K562 (cell line): ENCODE measurements around the gene ADARB2. TPM values are rescaled to one million over a fixed set of nuclear protein-coding genes. Genes with fewer than 3 reads are reported as not detected.
A peak's percentile ranks its signal among the peaks of the same experiment; 100 is the strongest.
"Not testable (repeated sequence)": the region's sequence is repeated elsewhere in the genome, so short reads cannot be mapped to it uniquely, and the experiment has no call there.

Experiments
- ATAC-seq: fragments of 200-7000 bp; cut with Tn5 transposase; 3 replicates; pipeline ENCODE4 v1.9.1; 2020; ENCODE audit warnings: moderate library complexity
- BruUV-seq: library from RNA; stranded (reverse); fragments of 400-500 nt; replicated peaks from 2 replicates; lab custom pipeline; 2021; lab: Mats Ljungman, UMichigan
- CTCF ChIA-PET: fragments of 300-600 bp; formaldehyde crosslinking; extraction: SDS; loops from one replicate; lab custom pipeline; 2021; ENCODE audit warnings: low intra/inter-chr PET ratio; lab: Yijun Ruan, JAX
- POLR2A ChIA-PET: fragments of 300-600, 350-650 bp; sonication (Branson Sonifier 250); formaldehyde crosslinking; extraction: SDS; loops from one replicate; lab custom pipeline; 2021; ENCODE audit warnings: antibody characterized with exemption, inconsistent platforms; lab: Yijun Ruan, JAX
- DNase-seq, 4 experiments: peaks; one replicate each; pipeline versions ENCODE4 v3.0.0 to v3.0.0-alpha.2; 2011 to 2018; ENCODE audit warnings: low spot score in 3 of 4, mixed read lengths in 3 of 4; ENCODE audit errors: extremely low read depth in 1 of 4
- FAIRE-seq: peaks from 2 replicates; lab custom pipeline; 2011; peaks lifted over from hg19 to GRCh38; lab: Jason Lieb, UNC
- H2AFZ ChIP-seq: 2 replicates; pipeline ENCODE4 v1.6.0; 2011; ENCODE audit warnings: low read depth, low read length, control low read depth, inconsistent platforms
- H3K27ac ChIP-seq: fragments of 200-600 bp; 3 replicates; pipeline ENCODE4 v1.8.0; 2011; ENCODE audit warnings: low read depth, mild to moderate bottlenecking, control low read depth, inconsistent platforms, low read length, moderate library complexity, mixed read lengths; ENCODE audit errors: extremely low read depth
- H3K27me3 ChIP-seq, 2 experiments: fragments of 300-600 bp in 1 of 2; 2 replicates in 1 of 2; 3 replicates in 1 of 2; pipeline versions ENCODE4 v1.6.0 to v1.8.0; 2011; ENCODE audit warnings: inconsistent platforms in 2 of 2, low read length in 2 of 2, mild to moderate bottlenecking in 1 of 2, mixed read lengths in 1 of 2, moderate library complexity in 1 of 2; ENCODE audit not compliant: control insufficient read depth in 2 of 2, insufficient read depth in 2 of 2
- H3K36me3 ChIP-seq: fragments of 300-600 bp; 3 replicates; pipeline ENCODE4 v1.8.0; 2011; ENCODE audit warnings: mild to moderate bottlenecking, low read length, inconsistent platforms; ENCODE audit not compliant: control insufficient read depth, insufficient read depth
- H3K4me1 ChIP-seq, 2 experiments: fragments of 200-600 bp in 1 of 2; replicated peaks in 1 of 2; 2 replicates in 1 of 2; 3 replicates in 1 of 2; pipeline versions ENCODE4 v1.5.1 to v1.8.0; 2011; ENCODE audit warnings: inconsistent platforms in 2 of 2, low read length in 2 of 2, mild to moderate bottlenecking in 1 of 2, mixed read lengths in 1 of 2, moderate library complexity in 1 of 2; ENCODE audit not compliant: control insufficient read depth in 2 of 2, insufficient read depth in 2 of 2
- H3K4me2 ChIP-seq: 2 replicates; pipeline ENCODE4 v1.6.1; 2011; ENCODE audit warnings: low read length, control low read depth, inconsistent platforms, mixed read lengths; ENCODE audit not compliant: insufficient read depth
- H3K4me3 ChIP-seq: fragments of 200-600 bp; sonication (generic), shearing (Covaris generic); 2 replicates; pipeline ENCODE4 v1.5.1; 2016; ENCODE audit warnings: control low read depth, inconsistent platforms
- H3K79me2 ChIP-seq: fragments of 200-600 bp; 3 replicates; pipeline ENCODE4 v1.8.0; 2011; ENCODE audit warnings: low read length, inconsistent platforms; ENCODE audit not compliant: control insufficient read depth, insufficient read depth
- H3K9ac ChIP-seq, 2 experiments: 2 replicates each; pipeline versions ENCODE4 v1.6.0 to v1.6.1; 2011; ENCODE audit warnings: low read depth in 2 of 2, low read length in 2 of 2, control low read depth in 1 of 2, inconsistent platforms in 1 of 2, mild to moderate bottlenecking in 1 of 2, mixed read lengths in 1 of 2; ENCODE audit not compliant: insufficient read depth in 1 of 2
- H3K9me1 ChIP-seq: one replicate; pipeline ENCODE4 v1.6.0; 2011; ENCODE audit warnings: inconsistent platforms, mild to moderate bottlenecking, low read length, moderate library complexity; ENCODE audit not compliant: control insufficient read depth, insufficient read depth
- H3K9me3 ChIP-seq: replicated peaks from 2 replicates; pipeline ENCODE4 v1.5.1; 2011; ENCODE audit warnings: low read depth, low read length, inconsistent platforms; ENCODE audit not compliant: control insufficient read depth, insufficient read depth
- H4K20me1 ChIP-seq: replicated peaks from 2 replicates; pipeline ENCODE4 v1.6.1; 2011; ENCODE audit warnings: low read length, inconsistent platforms, mixed read lengths; ENCODE audit not compliant: control insufficient read depth, insufficient read depth
- NR2C1 ChIP-seq, 2 experiments: fragments of 450-650 bp; IDR thresholded peaks; 2 replicates each; pipeline ENCODE4 v1.6.1; 2017; ENCODE audit warnings: mild to moderate bottlenecking in 2 of 2, antibody characterized with exemption in 1 of 2, inconsistent platforms in 1 of 2, missing compliant biosample characterization in 1 of 2, missing genetic modification characterization in 1 of 2
- PHF20 ChIP-seq: fragments of 450-650 bp; IDR thresholded peaks from 2 replicates; pipeline ENCODE4 v1.6.1; 2018; ENCODE audit not compliant: partially characterized antibody
- RBFOX2 ChIP-seq: fragments of 200-400 bp; formaldehyde crosslinking; IDR thresholded peaks from 2 replicates; pipeline ENCODE4 v1.6.1; 2017; ENCODE audit warnings: low read depth, mild to moderate bottlenecking, low read length, moderate library complexity
- WHSC1 ChIP-seq: IDR thresholded peaks from one replicate; pipeline ENCODE4 v1.6.1; 2012; ENCODE audit warnings: low read length, control low read depth, inconsistent platforms
- WGBS: fragments of 100-300 bp; shearing (Covaris generic); methylation state at CpG from one replicate; pipeline ENCODE4 v1.1.6; 2016; ENCODE audit warnings: low coverage, mixed read lengths; ENCODE audit not compliant: insufficient coverage; ENCODE audit errors: missing lambda C conversion rate; 5-methylcytosine and 5-hydroxymethylcytosine counted together
- in situ Hi-C: fragments of 300-500 bp; cut with MboI; formaldehyde crosslinking; loops from 4 replicates; pipeline ENCODE4 v1.15.0; 2018; ENCODE audit warnings: inconsistent platforms, mixed read lengths
- intact Hi-C: fragments of 100-400 bp; cut with micrococcal nuclease; formaldehyde crosslinking; loops from 2 replicates; pipeline ENCODE4 v1.14.2; 2022
- polyA plus RNA-seq, 8 experiments: library from polyadenylated mRNA; depleted of rRNA in 4 of 8; stranded (reverse) in 5 of 8; unstranded in 3 of 8; fragments of >200 nt; fragmentation: Nextera tagmentation in 2 of 8; fragmentation: Illumina TruSeq in 1 of 8; extraction: Ambion mirVana in 2 of 8; extraction: Trizol in 1 of 8; gene quantifications; 2 replicates each; pipeline versions ENCODE4 v1.2.1 to v1.2.3, GENCODE V29; 2011 to 2014; ENCODE audit warnings: inconsistent platforms in 1 of 8, missing spikeins in 1 of 8
- total RNA-seq, 7 experiments: library from RNA; depleted of rRNA in 6 of 7; stranded (reverse); fragments of >200 nt in 6 of 7; fragmentation: Illumina TruSeq in 2 of 7; extraction: Trizol in 2 of 7; gene quantifications; 2 replicates each; pipeline versions ENCODE4 v1.2.1 to v1.2.3, GENCODE V29; 2011 to 2021; ENCODE audit warnings: low replicate concordance in 1 of 7

The ADARB2 gene
- total and polyA plus RNA-seq, 9 of the 15 experiments (the other 6 are each of a cell fraction or from before 2014, with no cell fraction given) = not detected

- Histone ChIP-seq H4K20me1 (0 out of 2 replicates have a peak, but pooled peaks cover 2% of the 10 kb centered on the region), H3K79me2 (peaks cover 29% of the 10 kb centered on the region), H3K27ac (no peak overlapping the region), H2AFZ (no peak overlapping the region), H3K4me3 (no peak overlapping the region), H3K4me1 (peaks cover 7 to 32% of the 10 kb centered on the region in 2 experiments; a peak in 4 of 5 replicates), H3K4me2 (no peak overlapping the region), H3K9me3 (peaks cover 4% of the 10 kb centered on the region; the same call in 1 of the 2 replicates), H3K9me1 (no peaks in the 10 kb centered on the region), H3K36me3 (peaks cover 25% of the 10 kb centered on the region), H3K9ac (0 out of 4 replicates have a peak overlapping the region, but pooled peaks of 1 of the 2 experiments have one; percentile 10)
- WGBS = 62% methylated on average over 13 of the region's 13 CpGs
- DNase-seq = no peak
- intact Hi-C loops (no loop called here), in situ Hi-C loops (no loop called here)
- no peak for ATAC-seq
- BruUV-seq = no TSS peak
- POLR2A ChIA-PET = interaction anchor here (0.6 kb wide), 1 partner anchor 372 kb away, joined by 3 read pairs; no protein-coding TSS in a partner anchor
- peak; percentile 19; the same call in 1 of the 2 replicates for TF ChIP-seq RBFOX2
- TF ChIP-seq WHSC1 = no peak
- TF ChIP-seq PHF20 = no peak
- no peak for TF ChIP-seq NR2C1 (IDR thresholded peaks at IDR 0.05)
- TF ChIP-seq NR2C1 (tag; IDR thresholded peaks at IDR 0.05) = 0 out of 2 replicates have a peak, but pooled peaks have one; percentile 9
- TF ChIP-seq, all 486 proteins: peak for 2
- CTCF ChIA-PET = no interaction called here
- H3K27me3 ChIP-seq = peaks cover 3 to 15% of the 10 kb centered on the region in 2 experiments; a peak in 2 of 5 replicates
- no peak for FAIRE-seq
Measured at GRCh38 chr10:1162481-1163203, 574.7 kb downstream of the ADARB2 start.

- CTCF ChIA-PET = not testable (repeated sequence)
Measured at GRCh38 chr10:1161315-1161673, 576.0 kb downstream of the ADARB2 start.

More at GRCh38 chr10:1161315-1161673, 576.0 kb downstream of the ADARB2 start:
- H3K27ac ChIP-seq, DNase-seq, H3K9me3 ChIP-seq, FAIRE-seq, in situ Hi-C loops, intact Hi-C loops, H3K9me1 ChIP-seq, BruUV-seq, H3K9ac ChIP-seq, H4K20me1 ChIP-seq, H2AFZ ChIP-seq, ATAC-seq, H3K4me3 ChIP-seq: not testable (repeated sequence)
- Histone ChIP-seq H3K4me2 (peak overlapping the region; percentile 77; the same call in 1 of the 2 replicates), H3K79me2 (peaks cover 29% of the 10 kb centered on the region), H3K36me3 (peaks cover 38% of the 10 kb centered on the region), H3K4me1 (peaks cover 7 to 35% of the 10 kb centered on the region in 2 experiments; a peak in 4 of 5 replicates), H3K27me3 (peaks cover 0 to 16% of the 10 kb centered on the region in 2 experiments; a peak in 1 of 5 replicates)
- POLR2A ChIA-PET = interaction anchor here (0.9 to 2.0 kb wide), 2 partner anchors 11 to 12 kb away, joined by 4 to 5 read pairs; no protein-coding TSS in a partner anchor
- WGBS = 24% methylated on average over 4 of the region's 5 CpGs
